ENCODE data around the gene DYNC1I1.

Gene DYNC1I1

DNA sequence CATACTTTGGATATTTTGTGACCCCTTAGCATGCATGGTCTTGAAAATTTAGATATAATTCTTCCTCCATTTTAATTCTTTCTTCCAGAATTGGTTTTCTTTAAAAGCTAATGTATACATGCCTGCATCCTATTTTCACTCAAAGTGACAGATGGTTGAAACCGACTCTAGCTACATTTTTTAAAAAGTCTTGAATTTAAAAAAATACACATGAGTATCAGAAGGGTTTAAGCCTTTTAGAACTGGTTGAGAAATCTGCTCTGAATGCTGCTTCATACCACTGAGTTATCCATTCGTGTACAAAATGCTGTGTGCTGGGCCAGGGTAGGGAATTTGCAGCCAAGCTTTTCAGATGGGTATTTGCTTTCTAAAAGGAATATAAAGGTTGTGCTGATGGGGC, 16.5 kb downstream of the DYNC1I1 start:
- Histone ChIP-seq H3K9ac (ENCODE audit: low read depth in 1 of 2, low read length in 2 of 2) (no peak overlapping the region), H3K4me3 (ENCODE audit: low read depth in 1 of 2, low read length in 2 of 2) (no peak overlapping the region), H3K27me3 (ENCODE audit: control insufficient read depth in 1 of 2, insufficient read depth in 2 of 2, low read length in 2 of 2) (peaks cover 0 to 2% of the 10 kb centered on the region in 2 donors), H3K36me3 (ENCODE audit: control insufficient read depth in 1 of 2, insufficient read depth in 2 of 2, low read length in 2 of 2) (no peaks in the 10 kb centered on the region), H3K27ac (ENCODE audit: low read depth, low read length) (no peak overlapping the region), H3K4me1 (ENCODE audit: control insufficient read depth in 1 of 2, insufficient read depth in 2 of 2, low read length in 2 of 2) (no peaks in the 10 kb centered on the region), H3K9me3 (ENCODE audit: control insufficient read depth in 1 of 2, low read length in 2 of 2) (no peaks in the 10 kb centered on the region)

DNA sequence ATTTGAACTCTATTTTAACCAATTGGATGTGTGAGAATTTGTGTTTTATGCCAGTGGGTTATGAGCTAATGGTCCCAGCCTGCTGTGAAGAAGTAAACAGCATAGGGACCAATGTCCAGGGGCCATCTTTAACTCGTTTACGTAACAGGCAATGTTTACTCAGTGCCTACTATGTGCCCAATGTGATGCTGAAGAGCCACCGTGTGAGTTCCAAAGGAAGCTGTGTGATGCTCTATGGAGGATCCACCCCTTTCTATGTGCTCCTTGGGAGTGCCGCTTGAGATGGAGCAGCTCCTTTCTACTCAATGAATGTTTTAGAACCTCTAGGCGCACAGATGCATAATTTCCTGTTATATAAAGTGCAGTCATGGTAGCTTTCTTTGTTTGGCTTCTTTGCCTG, 21.3 kb downstream of the DYNC1I1 start:
- Histone ChIP-seq H3K9ac (ENCODE audit: low read depth in 1 of 2, low read length in 2 of 2) (no peak overlapping the region), H3K4me3 (ENCODE audit: low read depth in 1 of 2, low read length in 2 of 2) (no peak overlapping the region), H3K27me3 (ENCODE audit: control insufficient read depth in 1 of 2, insufficient read depth in 2 of 2, low read length in 2 of 2) (no peaks in the 10 kb centered on the region), H3K4me1 (ENCODE audit: control insufficient read depth in 1 of 2, insufficient read depth in 2 of 2, low read length in 2 of 2) (no peaks in the 10 kb centered on the region), H3K36me3 (ENCODE audit: control insufficient read depth in 1 of 2, insufficient read depth in 2 of 2, low read length in 2 of 2) (no peaks in the 10 kb centered on the region), H3K27ac (ENCODE audit: low read depth, low read length) (no peak overlapping the region), H3K9me3 (ENCODE audit: control insufficient read depth in 1 of 2, low read length in 2 of 2) (no peaks in the 10 kb centered on the region)

DNA sequence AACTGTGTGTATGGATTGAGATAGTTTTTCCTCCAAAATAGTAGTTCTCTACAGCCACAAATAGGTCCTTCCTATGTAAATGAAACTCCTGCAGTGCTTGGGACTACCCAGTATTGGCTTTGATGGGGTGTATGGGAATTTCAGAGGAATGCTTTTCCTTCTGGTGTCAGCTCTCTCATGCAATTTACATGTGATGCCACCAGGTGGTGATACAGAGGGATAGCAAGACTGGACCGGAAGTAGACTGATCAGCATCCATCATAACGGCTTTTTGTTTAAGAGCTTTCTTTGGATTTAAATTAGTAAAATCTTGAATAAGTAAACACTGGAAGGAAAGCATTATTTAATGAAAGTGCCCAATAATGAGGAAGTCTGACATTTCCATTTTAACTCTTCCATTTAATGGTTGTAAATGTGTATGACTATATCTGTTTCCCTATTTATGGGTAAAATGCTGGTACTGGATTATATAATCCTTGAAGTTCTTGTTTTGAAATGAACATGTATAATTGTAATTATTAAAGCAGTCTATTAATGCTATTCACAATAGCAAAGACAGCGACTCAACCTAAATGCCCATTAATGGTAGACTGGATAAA, 22.7 kb downstream of the DYNC1I1 start:
- Histone ChIP-seq H3K27ac (ENCODE audit: low read depth, low read length) (no peak overlapping the region), H3K4me3 (ENCODE audit: low read depth in 1 of 2, low read length in 2 of 2) (no peak overlapping the region), H3K9ac (ENCODE audit: low read depth in 1 of 2, low read length in 2 of 2) (no peak overlapping the region), H3K27me3 (ENCODE audit: control insufficient read depth in 1 of 2, insufficient read depth in 2 of 2, low read length in 2 of 2) (no peaks in the 10 kb centered on the region), H3K9me3 (ENCODE audit: control insufficient read depth in 1 of 2, low read length in 2 of 2) (no peaks in the 10 kb centered on the region), H3K4me1 (ENCODE audit: control insufficient read depth in 1 of 2, insufficient read depth in 2 of 2, low read length in 2 of 2) (no peaks in the 10 kb centered on the region), H3K36me3 (ENCODE audit: control insufficient read depth in 1 of 2, insufficient read depth in 2 of 2, low read length in 2 of 2) (no peaks in the 10 kb centered on the region)

DNA sequence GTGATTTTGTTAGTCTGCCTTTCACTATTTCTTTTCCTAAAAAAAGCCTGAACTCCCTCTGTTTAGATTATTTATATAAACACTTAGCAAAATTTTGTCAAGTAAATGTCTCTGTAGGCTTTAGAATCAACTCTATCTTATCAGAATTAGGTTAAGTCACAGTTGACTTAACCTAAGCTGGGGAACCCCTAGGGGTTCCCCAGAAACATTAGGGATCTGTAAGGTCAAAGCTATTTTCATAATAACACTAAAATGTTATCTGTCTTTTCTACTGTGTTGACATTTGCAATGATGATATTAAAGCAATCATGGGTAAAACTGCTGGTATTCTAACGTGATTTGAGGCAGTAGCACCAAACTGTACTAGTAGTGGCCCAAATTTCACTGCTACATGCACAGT, 24.3 kb downstream of the DYNC1I1 start:
- no peak overlapping the region for H3K4me3 ChIP-seq (ENCODE audit: low read depth in 1 of 2, low read length in 2 of 2)
- no peak overlapping the region for H3K27ac ChIP-seq (ENCODE audit: low read depth, low read length)
- H3K4me1 ChIP-seq (ENCODE audit: control insufficient read depth in 1 of 2, insufficient read depth in 2 of 2, low read length in 2 of 2), result no peaks in the 10 kb centered on the region
- no peak overlapping the region for H3K9ac ChIP-seq (ENCODE audit: low read depth in 1 of 2, low read length in 2 of 2)
- no peaks in the 10 kb centered on the region for H3K36me3 ChIP-seq (ENCODE audit: control insufficient read depth in 1 of 2, insufficient read depth in 2 of 2, low read length in 2 of 2)
- no peaks in the 10 kb centered on the region for H3K27me3 ChIP-seq (ENCODE audit: control insufficient read depth in 1 of 2, insufficient read depth in 2 of 2, low read length in 2 of 2)
- H3K9me3 ChIP-seq (ENCODE audit: control insufficient read depth in 1 of 2, low read length in 2 of 2), result no peaks in the 10 kb centered on the region

DNA sequence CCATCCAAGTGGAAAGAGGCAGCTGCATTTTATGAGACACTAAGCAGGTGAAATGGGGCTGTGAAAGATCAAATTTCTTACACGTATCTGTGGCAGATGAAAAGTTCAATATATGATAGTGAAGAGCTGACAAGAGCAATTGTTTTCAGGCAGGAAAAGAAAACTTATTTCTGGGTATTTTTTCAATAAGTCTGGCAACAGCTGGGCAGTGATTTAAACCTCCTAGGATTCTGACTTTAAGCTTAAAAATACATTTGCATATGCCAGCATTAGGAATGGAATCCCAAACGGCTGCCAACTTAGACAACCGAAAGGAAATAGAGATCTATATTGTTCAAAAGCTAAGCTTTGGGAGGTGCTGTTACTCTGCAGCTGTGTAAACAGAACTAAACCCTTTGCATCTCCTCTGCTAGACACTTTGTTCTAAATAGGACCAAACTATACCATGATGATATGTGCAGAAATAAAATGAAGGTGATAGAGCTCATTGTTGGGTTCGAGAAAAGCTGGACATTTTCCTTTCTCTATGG, 26.1 kb downstream of the DYNC1I1 start:
- no peak overlapping the region for H3K9ac ChIP-seq (ENCODE audit: low read depth in 1 of 2, low read length in 2 of 2)
- H3K36me3 ChIP-seq (ENCODE audit: control insufficient read depth in 1 of 2, insufficient read depth in 2 of 2, low read length in 2 of 2), result no peaks in the 10 kb centered on the region
- H3K4me1 ChIP-seq (ENCODE audit: control insufficient read depth in 1 of 2, insufficient read depth in 2 of 2, low read length in 2 of 2), result no peaks in the 10 kb centered on the region
- no peak overlapping the region for H3K4me3 ChIP-seq (ENCODE audit: low read depth in 1 of 2, low read length in 2 of 2)
- no peaks in the 10 kb centered on the region for H3K27me3 ChIP-seq (ENCODE audit: control insufficient read depth in 1 of 2, insufficient read depth in 2 of 2, low read length in 2 of 2)
- no peaks in the 10 kb centered on the region for H3K9me3 ChIP-seq (ENCODE audit: control insufficient read depth in 1 of 2, low read length in 2 of 2)
- no peak overlapping the region for H3K27ac ChIP-seq (ENCODE audit: low read depth, low read length)

DNA sequence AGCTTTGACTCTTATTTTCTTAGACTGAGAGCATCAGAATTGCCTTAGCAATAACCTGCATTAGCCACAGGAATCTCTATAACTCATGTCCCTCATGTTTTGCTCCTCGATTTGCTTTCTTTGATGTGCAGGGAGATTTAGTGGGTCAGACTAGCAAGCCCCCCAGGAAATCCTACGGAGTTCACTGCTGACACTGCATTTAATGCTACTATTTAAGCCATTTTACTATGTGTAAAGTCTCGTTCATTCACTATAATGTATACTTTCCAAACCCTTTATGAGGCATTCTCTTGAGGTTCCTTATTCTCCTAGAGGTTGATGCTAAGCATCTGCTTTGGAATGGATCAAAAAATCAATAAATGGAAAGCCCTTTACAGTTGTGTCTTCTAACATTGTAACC, 28.4 kb downstream of the DYNC1I1 start:
- H3K27me3 ChIP-seq (ENCODE audit: control insufficient read depth in 1 of 2, insufficient read depth in 2 of 2, low read length in 2 of 2), result no peaks in the 10 kb centered on the region
- H3K27ac ChIP-seq (ENCODE audit: low read depth, low read length), result no peak overlapping the region
- H3K4me1 ChIP-seq (ENCODE audit: control insufficient read depth in 1 of 2, insufficient read depth in 2 of 2, low read length in 2 of 2), result no peaks in the 10 kb centered on the region
- H3K9ac ChIP-seq (ENCODE audit: low read depth in 1 of 2, low read length in 2 of 2), result no peak overlapping the region
- no peaks in the 10 kb centered on the region for H3K9me3 ChIP-seq (ENCODE audit: control insufficient read depth in 1 of 2, low read length in 2 of 2)
- no peaks in the 10 kb centered on the region for H3K36me3 ChIP-seq (ENCODE audit: control insufficient read depth in 1 of 2, insufficient read depth in 2 of 2, low read length in 2 of 2)
- no peak overlapping the region for H3K4me3 ChIP-seq (ENCODE audit: low read depth in 1 of 2, low read length in 2 of 2)

DNA sequence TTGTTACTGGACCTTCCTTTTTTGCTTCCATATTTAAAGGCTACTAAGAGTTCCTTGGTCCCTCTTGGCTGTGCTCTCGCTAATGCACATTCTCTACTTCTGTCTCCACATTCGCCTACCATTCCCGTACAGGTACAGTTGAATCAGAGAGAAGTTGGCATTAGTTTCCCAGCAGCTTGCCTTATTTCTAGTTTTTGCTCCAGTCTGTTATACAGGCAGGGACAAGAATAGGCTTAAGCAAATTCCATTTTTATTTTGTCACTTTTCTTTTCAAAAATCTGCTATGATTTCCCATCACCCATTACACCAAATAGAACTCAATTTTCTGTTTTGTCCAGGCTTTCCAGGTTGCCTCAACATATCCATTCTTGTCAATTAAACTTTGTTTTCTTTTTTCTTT, 29.9 kb downstream of the DYNC1I1 start:
- no peak overlapping the region for H3K27ac ChIP-seq (ENCODE audit: low read depth, low read length)
- no peaks in the 10 kb centered on the region for H3K9me3 ChIP-seq (ENCODE audit: control insufficient read depth in 1 of 2, low read length in 2 of 2)
- no peak overlapping the region for H3K9ac ChIP-seq (ENCODE audit: low read depth in 1 of 2, low read length in 2 of 2)
- no peaks in the 10 kb centered on the region for H3K36me3 ChIP-seq (ENCODE audit: control insufficient read depth in 1 of 2, insufficient read depth in 2 of 2, low read length in 2 of 2)
- no peaks in the 10 kb centered on the region for H3K4me1 ChIP-seq (ENCODE audit: control insufficient read depth in 1 of 2, insufficient read depth in 2 of 2, low read length in 2 of 2)
- no peak overlapping the region for H3K4me3 ChIP-seq (ENCODE audit: low read depth in 1 of 2, low read length in 2 of 2)
- H3K27me3 ChIP-seq (ENCODE audit: control insufficient read depth in 1 of 2, insufficient read depth in 2 of 2, low read length in 2 of 2), result no peaks in the 10 kb centered on the region

DNA sequence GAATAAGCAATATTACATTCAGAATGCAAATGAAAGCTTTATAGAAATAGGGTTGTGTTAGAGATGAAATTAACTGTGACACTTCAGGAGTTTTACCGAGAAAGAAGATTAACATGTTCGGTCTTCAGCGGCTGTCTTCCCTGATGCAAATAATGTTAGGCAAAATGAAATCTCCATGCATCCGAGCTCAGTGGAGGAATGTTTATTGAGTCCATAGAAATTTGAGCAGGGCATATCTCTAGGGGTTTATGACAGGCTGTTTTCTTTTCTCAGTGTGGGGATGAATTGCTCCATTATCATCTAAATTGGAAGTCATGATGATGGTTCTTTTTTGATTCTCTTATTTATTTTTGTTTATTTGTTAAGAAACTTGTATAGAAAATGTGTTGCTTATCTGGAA, 31.7 kb downstream of the DYNC1I1 start:
- no peaks in the 10 kb centered on the region for H3K36me3 ChIP-seq (ENCODE audit: control insufficient read depth in 1 of 2, insufficient read depth in 2 of 2, low read length in 2 of 2)
- no peaks in the 10 kb centered on the region for H3K4me1 ChIP-seq (ENCODE audit: control insufficient read depth in 1 of 2, insufficient read depth in 2 of 2, low read length in 2 of 2)
- no peaks in the 10 kb centered on the region for H3K27me3 ChIP-seq (ENCODE audit: control insufficient read depth in 1 of 2, insufficient read depth in 2 of 2, low read length in 2 of 2)
- H3K9me3 ChIP-seq (ENCODE audit: control insufficient read depth in 1 of 2, low read length in 2 of 2), result no peaks in the 10 kb centered on the region
- no peak overlapping the region for H3K9ac ChIP-seq (ENCODE audit: low read depth in 1 of 2, low read length in 2 of 2)
- no peak overlapping the region for H3K27ac ChIP-seq (ENCODE audit: low read depth, low read length)
- no peak overlapping the region for H3K4me3 ChIP-seq (ENCODE audit: low read depth in 1 of 2, low read length in 2 of 2)

DNA sequence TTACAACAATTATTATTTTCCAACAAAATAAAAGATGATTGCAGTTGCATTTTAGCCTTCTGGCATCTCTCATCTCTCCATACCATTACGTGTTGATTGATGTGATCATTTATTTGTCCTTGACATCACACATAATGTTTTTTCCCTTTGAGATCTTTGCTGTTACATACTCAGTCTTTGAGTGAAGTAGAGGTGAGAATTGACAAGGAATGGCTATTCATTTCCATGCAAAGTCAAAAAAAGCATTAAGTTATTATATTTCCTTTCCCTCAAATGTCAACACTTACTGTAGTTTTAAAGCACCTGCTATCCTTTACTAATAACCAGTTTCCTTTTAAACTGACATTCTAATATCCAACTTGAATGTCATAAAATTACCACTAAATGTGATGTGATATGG, 33.6 kb downstream of the DYNC1I1 start:
- no peak overlapping the region for H3K4me3 ChIP-seq (ENCODE audit: low read depth in 1 of 2, low read length in 2 of 2)

DNA sequence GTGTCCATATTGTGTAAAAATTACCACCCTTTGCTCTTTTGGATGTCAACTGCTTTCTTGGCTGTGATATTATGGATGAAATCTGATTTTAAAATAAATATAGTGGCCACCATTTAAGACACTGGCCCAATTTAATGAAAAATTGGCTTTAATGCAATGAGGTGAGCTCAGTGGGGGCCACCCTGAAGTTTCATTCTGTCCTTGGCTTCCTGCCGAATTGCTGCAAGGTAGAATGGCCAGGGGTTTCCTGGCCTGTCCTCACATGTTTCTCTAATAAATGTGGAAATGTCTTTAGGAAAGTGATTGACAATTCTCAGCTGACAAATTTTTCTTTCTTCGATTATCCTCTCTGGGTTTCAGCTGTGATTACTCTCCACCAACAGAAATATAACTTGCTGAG, 36.0 kb downstream of the DYNC1I1 start:
- Histone ChIP-seq H3K36me3 (ENCODE audit: control insufficient read depth in 1 of 2, insufficient read depth in 2 of 2, low read length in 2 of 2) (no peaks in the 10 kb centered on the region), H3K9ac (ENCODE audit: low read depth in 1 of 2, low read length in 2 of 2) (no peak overlapping the region), H3K9me3 (ENCODE audit: control insufficient read depth in 1 of 2, low read length in 2 of 2) (no peaks in the 10 kb centered on the region), H3K27me3 (ENCODE audit: control insufficient read depth in 1 of 2, insufficient read depth in 2 of 2, low read length in 2 of 2) (no peaks in the 10 kb centered on the region), H3K4me1 (ENCODE audit: control insufficient read depth in 1 of 2, insufficient read depth in 2 of 2, low read length in 2 of 2) (no peaks in the 10 kb centered on the region), H3K27ac (ENCODE audit: low read depth, low read length) (no peak overlapping the region), H3K4me3 (ENCODE audit: low read depth in 1 of 2, low read length in 2 of 2) (no peak overlapping the region)

More for the DNA sequence above, 33.6 kb downstream of the DYNC1I1 start:
- Histone ChIP-seq H3K27me3 (ENCODE audit: control insufficient read depth in 1 of 2, insufficient read depth in 2 of 2, low read length in 2 of 2) (no peaks in the 10 kb centered on the region), H3K27ac (ENCODE audit: low read depth, low read length) (no peak overlapping the region), H3K4me1 (ENCODE audit: control insufficient read depth in 1 of 2, insufficient read depth in 2 of 2, low read length in 2 of 2) (no peaks in the 10 kb centered on the region), H3K9ac (ENCODE audit: low read depth in 1 of 2, low read length in 2 of 2) (no peak overlapping the region), H3K36me3 (ENCODE audit: control insufficient read depth in 1 of 2, insufficient read depth in 2 of 2, low read length in 2 of 2) (no peaks in the 10 kb centered on the region), H3K9me3 (ENCODE audit: control insufficient read depth in 1 of 2, low read length in 2 of 2) (no peaks in the 10 kb centered on the region)
